ENCODE results near the gene NECAB2.

Gene NECAB2

DNA sequence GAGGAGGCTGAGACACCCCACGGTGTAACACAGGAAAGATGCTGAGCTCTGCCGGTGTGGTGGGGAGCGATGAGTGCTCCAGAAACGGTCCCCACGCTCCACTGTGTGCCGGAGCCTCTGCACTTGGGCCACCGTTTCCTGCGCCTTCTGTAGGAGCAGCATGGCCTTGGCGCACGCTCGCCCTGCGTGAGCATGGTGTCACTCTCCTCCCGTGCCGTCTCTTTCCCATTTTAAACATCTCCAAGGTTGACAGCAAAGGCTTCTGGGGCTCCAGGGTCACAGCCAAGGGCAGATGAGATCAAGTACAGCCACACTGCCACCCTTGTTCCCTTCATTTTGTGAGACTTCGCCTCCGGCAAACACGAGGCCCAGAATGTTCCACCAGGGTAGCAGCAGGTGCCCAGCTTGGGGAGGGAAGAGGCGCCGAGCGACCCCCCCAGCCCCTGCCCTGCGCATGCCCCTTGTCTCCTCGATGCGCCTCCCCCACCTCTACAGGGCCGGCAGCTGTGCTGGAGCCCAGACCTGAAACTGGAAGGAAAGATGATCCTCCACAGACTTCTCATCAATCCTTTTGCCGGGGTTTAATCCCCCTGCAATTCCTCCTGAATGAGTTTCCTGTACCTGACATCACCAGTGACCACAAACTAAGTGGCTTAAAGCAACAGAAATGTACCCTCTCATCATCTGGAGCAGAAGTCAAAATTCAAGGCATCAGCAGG lies 34.9 kb upstream of the NECAB2 start:
- no peak for DNase-seq (ENCODE audit: low spot score)

DNA sequence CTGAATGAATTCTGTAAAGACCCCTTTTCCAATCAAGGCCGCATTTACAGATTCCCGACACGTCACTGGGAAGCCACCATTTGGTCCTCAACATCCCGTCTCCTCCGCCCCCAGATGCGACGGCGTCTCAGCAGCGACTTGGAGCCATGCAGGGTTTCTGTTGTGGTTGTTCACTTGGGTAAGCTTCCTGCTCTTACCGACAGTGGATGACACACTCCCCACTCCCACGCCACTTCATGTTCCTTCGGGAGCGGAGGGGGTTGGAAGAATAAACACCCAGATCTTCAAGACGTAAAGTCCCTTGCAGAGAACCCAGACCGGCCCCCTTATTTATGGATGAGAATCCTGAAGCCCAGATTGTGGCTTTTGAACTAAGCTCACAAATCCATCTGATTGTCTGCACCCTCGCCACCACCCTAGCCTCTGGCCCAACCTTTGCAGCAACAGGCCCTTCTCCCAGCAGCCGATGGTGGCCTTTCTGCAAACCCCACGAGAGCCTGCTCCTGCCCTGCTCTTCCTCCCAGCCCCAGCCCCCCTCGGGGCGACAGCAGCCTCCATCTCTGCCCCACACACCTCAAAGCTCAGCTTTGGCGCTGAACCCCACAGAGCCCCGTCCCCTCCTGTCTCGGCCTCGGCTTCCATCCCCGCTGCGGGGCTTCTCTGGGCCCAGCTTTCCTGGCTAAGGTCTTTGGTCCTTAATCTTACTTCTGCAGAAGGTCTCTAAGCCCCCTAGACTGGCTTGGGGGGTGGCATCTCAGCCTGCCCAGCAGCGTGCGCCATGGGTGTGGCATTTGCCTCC lies 34.0 kb upstream of the NECAB2 start:
- no peak for DNase-seq (ENCODE audit: low spot score)
- TF ChIP-seq, protein P1, sequence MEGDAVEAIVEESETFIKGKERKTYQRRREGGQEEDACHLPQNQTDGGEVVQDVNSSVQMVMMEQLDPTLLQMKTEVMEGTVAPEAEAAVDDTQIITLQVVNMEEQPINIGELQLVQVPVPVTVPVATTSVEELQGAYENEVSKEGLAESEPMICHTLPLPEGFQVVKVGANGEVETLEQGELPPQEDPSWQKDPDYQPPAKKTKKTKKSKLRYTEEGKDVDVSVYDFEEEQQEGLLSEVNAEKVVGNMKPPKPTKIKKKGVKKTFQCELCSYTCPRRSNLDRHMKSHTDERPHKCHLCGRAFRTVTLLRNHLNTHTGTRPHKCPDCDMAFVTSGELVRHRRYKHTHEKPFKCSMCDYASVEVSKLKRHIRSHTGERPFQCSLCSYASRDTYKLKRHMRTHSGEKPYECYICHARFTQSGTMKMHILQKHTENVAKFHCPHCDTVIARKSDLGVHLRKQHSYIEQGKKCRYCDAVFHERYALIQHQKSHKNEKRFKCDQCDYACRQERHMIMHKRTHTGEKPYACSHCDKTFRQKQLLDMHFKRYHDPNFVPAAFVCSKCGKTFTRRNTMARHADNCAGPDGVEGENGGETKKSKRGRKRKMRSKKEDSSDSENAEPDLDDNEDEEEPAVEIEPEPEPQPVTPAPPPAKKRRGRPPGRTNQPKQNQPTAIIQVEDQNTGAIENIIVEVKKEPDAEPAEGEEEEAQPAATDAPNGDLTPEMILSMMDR (IDR thresholded peaks at IDR 0.05; ENCODE audit: extremely low read depth, missing control alignments): no peak

More for the DNA sequence above, 34.9 kb upstream of the NECAB2 start:
- TF ChIP-seq, protein P1 (IDR thresholded peaks at IDR 0.05; ENCODE audit: extremely low read depth, missing control alignments): no peak

DNA sequence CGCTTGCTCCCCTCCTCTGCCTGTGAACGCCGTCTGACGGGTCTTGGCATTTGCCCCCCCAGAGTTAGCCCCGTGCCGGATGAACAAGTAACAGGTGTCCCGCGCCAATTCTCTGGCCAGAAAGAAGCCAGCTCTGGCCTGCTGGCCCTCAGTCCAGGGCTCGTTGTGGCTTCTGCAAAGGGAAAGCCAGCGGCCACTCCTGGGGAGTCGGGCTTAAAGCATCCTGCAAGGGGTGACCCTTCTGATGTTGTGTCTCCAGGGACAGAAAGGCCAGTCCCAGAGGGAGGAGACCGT lies 33.4 kb upstream of the NECAB2 start:
- TF ChIP-seq, protein P1 (IDR thresholded peaks at IDR 0.05; ENCODE audit: extremely low read depth, missing control alignments): no peak
- DNase-seq (ENCODE audit: low spot score): no peak

DNA sequence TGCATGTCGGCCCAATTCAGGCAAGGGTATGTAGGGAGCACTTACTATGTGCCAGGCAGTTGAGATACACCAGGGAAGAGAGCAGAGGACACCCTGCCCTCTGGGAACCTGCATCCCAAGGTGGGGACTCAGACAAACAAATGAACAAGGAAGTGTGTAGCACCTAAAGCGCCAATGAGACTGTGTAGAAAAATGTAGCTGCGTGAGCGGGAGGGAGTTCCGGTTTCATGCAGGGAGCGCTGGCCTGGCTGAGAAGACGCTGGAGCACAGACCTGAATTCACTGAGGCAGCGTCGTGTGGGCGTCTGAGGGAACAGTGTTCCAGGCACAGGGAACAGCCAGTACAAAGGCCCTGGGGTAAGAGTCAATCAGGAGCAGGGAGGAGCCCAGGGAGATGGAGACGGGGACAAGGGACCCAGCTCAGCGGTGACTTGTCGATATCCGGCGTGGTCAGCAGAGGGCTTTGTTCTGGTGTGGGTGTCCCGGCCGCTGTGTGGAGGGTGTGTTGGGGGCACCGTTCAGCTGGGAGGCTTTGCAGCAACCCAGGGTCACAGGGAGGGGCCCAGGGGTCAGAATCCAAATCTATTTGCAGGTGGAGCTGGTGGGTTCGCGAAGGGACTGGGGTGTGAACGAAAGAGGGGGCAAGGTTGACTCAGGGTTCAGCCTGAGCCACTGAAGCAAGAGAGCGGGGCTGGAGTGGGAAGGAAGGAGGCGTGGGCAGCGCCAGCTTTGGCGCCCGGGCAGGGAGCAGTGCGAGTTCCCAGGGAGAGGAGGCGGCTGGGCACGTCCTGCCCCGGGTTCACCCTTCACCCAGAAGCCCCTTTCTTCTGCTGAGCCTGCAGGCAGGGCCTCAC lies 32.8 kb upstream of the NECAB2 start:
- TF ChIP-seq, protein P1 (IDR thresholded peaks at IDR 0.05; ENCODE audit: extremely low read depth, missing control alignments): no peak

DNA sequence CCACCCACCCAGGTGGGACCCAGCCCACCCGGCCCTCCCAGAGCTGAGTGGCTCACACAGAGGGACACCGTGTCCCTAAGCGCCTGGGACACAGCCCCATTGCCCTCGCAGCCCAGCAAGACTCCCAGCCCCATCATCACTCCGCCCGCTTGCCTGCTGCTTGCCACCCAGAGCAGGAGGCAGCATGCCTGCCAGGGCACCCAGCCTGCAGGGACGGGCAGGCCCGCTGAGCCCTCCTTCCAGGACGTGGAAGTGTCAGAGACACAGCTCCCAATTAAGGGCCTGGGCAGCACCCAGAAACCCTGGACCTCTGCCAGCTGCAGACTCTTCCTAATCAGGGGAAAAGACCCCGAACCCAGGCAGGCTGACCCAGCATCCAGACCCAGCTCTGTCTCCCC lies 32.2 kb upstream of the NECAB2 start:
- TF ChIP-seq, protein P1 (IDR thresholded peaks at IDR 0.05; ENCODE audit: extremely low read depth, missing control alignments): no peak
- no peak for DNase-seq (ENCODE audit: low spot score)

More for the DNA sequence above, 32.8 kb upstream of the NECAB2 start:
- no peak for DNase-seq (ENCODE audit: low spot score)

DNA sequence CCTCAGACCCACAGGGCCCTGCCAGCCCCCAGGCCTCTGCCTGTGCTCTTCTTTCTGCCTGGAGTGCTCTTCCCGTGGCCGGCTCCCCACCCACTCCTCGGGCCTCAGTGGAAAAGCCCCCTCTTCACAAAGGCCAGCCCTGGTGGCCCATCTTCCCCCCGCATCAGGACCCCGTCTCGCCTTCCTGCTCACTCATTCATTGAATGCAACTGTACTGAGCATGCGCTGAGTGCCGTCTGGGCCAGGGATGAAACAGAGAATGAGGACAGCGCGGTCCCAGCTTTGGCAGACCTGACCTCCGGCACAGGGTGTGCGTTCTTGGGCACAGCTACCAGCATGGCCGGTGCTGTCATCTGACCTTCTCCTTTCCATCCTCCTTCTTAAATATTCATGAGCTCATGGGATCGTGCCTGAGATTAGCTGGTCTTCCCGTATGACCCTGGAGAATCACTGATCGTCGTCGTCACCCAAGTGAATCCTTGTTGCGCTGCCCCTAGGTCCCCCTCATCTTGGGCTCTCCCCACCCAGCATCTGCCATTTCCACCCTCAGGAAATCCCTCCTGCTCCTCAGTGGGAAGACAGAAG lies 31.4 kb upstream of the NECAB2 start:
- TF ChIP-seq, protein P1 (IDR thresholded peaks at IDR 0.05; ENCODE audit: extremely low read depth, missing control alignments): no peak
- DNase-seq (ENCODE audit: low spot score): no peak
